Activated CD4-positive, alpha-beta T cell treated with anti-CD3 and anti-CD28 coated beads, Interleukin-2, amount 50 U/mL, for 1 hour (primary cell): ENCODE data around the gene PTPRO.

Experiments used
- DNase-seq: peaks from one replicate; pipeline ENCODE4 v3.0.0-alpha.2; 2020

Gene PTPRO

DNA sequence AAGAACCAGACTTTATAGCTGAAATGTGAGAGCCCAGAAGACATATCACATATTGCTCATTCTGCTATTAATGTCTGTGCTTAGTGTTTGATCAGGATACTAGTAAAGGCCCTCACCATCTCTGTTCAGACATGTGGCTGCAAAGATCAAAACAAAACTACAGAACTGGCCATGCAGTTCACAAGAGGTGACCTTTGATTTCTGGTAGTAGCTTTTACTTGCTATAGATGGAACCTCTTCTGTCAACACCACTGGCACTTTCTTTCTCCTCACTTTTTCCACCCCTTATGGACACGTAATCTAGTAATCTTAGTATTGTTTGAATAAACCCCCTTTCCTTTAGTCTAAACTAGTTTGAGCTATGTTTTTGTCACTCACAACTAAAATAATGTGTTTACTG is 252.0 kb downstream of the PTPRO start:
- no peak for DNase-seq

DNA sequence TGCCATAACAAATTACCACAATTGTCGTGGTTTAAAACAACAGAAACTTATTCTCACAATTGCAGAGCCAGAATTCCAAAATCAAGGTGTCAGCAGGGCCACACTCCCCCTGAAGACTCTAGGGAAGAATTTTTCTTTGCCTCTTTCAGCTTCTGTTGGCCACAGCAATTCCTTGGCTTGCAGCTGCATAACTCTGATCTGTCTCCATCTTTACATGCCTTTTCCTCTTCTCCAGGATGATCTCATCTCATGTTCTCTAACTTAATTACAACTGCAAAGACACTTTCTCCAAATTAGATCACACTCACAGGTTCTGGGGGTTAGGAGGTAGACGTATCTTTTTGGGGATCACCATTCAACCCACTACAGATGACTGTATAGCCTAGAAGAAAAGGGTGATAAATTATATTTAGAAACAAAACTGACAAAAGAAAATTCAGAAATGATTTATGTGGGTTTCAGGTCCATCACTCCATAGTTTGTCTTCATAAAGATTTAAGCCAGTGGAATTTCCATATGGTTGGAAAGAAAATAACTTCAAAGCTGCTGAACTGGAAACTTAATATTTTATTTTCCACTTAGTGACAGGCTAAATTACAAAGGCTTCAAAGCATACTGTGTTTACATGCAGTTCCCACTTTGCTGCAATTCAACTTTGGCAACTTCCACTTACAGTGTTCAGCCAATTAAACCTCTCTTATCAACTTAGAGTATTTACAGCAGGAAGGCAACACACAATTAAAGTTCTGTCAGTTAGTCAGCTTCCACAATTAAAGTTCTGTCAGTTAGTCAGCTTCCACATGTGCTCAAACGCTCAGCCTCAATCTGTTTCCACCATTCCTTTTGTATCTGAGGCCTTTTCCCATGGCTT is 253.6 kb downstream of the PTPRO start:
- DNase-seq, result no peak

DNA sequence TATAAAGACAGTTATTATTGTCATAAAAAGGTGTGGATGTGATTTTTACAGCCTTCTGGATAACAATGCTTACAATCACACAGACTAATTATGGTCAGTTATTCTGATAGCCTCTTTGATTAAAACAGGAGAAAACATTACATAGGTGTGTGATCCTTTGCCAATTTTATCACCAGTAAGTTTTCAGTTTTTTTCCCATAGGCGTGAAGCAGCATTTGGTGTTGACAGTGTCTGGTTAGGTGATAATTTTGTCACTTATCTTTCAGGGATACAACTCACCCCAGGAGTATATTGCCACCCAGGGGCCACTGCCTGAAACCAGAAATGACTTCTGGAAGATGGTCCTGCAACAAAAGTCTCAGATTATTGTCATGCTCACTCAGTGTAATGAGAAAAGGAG is 258.1 kb downstream of the PTPRO start:
- DNase-seq, result peak; percentile 30

DNA sequence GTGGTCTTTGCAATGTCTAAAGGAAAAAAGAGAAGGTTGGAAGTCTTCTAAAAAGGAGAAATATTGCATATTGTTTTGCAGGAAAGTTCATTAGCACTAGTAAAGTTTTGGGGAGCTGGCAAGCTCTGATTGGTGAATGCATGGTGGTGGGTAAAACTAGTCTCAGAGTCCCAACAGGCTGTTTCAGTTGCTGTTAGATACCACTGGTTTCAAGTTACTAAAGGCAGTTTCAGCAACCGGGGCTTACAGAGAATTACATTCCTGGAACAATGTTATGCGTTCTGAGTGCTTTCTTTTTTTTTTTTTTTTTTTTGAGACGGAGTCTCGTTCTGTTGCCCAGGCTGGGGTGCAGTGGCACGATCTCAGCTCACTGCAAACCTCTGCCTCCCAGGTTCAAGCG is 258.7 kb downstream of the PTPRO start:
- no peak for DNase-seq

DNA sequence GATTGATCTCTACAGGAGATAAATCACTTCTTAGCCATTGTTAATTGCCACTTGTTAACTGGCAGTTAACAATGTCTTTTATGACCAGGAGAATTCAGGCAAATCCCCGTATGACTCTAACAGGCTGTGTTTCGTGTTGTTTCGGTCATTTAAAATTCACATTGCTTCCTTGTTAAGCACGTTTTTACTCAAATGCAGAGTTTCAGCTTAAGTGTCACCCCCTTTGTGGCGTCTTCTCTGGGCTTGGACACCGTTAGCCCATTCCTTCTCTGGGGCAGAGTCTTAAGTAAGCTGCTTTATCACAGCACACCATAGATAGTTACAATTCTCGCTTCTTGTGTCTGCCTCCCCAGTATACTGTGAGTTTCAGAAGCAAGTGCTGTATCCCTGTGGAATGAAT is 261.5 kb downstream of the PTPRO start:
- no peak for DNase-seq

DNA sequence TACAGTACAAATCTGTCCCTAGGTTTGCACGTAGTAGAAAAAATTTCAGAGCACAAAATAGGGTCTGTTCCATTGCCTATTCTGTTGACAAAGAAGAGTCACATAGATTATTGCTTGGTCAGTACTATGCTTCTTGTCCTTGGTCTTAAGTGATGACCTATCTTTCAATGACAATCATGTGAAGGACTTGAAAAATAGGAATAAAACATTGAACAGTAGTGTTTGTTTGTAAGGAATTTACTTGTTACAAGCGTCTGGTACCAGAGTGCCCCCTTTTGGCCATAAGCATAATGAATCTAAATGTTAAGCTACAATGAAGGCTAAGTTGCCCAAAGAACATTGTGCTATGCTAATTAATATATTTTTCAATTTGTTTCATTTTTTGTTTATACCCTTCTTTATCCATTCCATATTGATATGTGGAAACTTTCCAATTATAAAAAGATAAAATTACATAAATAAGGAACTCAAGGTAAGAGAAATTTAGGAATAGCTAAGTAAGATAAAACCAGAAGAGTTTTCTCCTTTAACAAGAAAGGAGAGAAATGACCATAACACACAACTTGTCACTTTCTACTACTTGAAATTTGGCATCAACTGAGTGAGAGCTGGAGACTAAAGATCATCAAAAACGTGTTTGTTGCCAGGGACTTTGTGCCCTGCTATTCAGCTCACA is 262.2 kb downstream of the PTPRO start:
- peak; percentile 14 for DNase-seq

DNA sequence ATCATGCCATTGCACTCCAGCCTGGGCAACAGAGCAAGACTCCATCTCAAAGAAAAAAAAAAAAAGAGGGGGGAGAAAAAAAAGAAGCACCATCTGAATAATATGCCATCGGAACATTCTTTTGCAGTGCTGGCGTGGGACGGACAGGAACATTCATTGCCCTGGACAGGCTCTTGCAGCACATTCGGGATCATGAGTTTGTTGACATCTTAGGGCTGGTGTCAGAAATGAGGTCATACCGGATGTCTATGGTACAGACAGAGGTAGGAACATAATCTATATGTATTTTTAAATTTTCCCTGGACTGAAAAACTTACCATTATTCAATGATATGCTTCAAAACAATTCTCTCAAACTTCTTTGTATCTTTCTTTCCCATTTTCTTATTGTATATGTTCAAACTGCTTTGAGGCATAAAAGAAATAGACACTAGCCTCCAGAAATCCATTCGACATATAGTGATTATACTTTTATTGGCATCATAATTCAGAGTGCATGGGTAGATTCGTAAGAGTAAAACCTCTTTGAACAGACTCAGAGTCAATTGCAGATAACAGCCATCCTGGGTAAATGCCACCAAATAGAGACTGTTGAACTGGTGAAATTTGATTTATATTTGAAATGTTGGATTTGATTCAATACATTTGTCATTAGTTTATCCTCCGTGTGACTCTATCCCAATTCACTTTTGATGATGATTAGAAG is 267.2 kb downstream of the PTPRO start:
- no peak for DNase-seq

DNA sequence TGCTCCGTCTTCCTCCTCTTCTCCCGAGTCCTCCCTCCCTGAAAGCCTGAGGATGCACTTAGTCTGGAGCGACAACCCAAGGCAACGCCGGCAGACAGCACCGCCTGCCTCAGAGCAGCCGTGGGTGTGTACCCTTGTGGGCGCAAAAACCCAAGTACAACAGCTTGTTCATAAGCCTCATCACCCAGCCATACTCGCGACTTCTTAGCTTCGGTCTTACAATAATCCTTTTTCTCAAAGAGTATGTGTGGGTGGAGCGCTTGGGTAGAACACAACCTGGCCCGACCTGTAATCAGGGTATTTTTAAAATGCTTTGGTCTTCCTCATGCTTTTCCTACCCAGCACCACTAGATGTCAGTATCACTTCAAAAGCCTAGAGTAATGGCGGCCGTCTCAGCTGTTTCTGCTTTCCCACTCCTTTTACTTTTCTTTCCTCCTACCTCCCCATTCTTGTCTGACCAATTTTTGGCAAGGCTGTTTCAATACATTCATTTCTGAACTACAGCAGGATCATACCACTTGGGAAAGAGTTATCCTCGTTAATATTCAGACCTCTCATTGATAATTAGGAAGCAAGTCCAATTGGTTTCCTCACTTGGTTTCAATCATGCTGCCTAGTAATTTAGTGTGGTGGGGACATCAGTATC is 268.0 kb downstream of the PTPRO start:
- DNase-seq, result peak; percentile 18

DNA sequence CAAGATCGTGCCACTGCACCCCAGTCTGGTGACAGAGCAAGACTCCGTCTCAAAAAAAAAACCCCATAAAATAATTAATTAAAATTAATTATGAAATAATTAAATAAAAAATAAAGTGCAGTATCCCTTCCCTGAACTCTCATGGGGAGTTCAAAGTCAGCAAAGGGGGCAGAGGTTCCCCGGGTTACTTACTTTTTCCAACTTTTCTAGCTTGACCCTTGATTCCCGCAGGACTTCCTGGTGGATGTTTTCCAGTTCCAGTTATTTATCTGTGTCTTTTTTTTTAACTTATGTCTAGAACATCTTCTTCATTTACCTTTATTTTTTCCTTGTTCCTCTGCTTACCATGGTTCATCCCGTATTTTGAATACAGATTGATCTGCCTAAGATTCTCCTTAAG is 269.5 kb downstream of the PTPRO start:
- DNase-seq, result no peak

DNA sequence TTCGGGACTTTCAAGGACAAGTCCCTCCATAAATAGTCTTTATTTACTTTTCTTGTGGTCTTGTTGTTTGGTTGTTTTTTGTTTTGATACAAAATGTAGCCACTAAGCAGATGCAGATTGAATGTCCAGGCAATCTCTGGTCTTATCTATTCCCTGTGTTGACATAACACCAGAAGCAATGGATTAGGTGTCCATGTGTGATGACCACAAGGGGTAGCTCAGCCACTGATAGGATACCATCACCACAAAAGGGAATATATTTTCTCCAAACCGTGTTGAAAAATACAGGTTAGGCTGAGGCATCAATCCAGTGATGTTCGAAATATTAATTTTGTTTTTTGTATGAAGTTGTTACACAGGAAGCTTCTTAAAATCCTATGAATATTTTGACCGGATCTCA is 270.6 kb downstream of the PTPRO start:
- DNase-seq, result no peak

DNA sequence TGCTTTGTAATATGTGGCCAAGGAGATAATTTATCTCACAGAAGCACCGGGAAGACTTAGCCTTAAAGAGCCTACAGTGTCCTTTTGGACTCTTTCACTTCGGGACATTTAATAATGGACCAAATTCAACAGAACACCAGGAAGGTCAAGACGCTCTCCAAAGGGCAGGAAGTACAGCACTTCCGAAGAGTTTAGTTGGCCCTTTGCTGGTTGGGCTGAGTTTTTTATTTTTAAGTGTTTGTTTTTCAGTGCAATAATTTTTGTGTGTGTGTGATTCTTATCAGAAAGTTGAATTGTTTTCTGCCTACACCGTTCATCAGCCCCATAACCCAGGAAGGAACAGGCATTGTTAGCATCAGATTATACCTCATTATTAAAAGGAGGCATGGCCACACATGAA is 273.9 kb downstream of the PTPRO start:
- DNase-seq, result no peak

DNA sequence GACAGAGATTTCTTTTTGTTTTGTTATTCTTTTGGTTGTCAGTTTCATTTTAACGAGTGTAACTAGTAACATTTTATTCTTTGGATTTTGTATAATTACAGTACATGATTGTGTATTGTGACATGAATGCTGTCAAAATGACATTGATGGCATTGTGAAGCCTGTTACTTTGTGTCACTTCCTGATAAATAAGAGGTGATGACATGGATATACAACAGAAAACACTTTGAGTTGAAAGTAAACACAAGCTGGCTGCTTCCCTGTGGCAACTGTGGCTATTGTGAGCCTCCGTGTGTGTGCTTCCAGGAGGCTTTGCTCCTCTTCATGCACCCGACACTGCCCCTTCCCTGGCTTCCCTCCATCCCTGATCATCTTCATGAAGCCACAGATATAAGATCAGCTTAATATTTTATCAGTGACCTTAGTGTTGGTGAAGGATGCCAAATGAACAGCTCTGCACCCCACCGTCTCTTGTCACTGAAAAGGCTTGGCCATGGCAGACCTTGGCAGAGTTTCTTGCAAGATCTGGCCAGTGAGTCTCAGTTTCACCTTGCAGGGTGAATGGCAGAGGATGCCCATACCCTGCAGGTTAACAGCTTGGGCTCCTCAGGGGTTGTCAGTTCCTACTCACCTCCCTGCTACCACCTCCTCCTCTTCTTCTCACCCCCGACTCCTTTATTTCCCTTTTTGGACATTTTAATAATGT is 275.0 kb downstream of the PTPRO start:
- no peak for DNase-seq

DNA sequence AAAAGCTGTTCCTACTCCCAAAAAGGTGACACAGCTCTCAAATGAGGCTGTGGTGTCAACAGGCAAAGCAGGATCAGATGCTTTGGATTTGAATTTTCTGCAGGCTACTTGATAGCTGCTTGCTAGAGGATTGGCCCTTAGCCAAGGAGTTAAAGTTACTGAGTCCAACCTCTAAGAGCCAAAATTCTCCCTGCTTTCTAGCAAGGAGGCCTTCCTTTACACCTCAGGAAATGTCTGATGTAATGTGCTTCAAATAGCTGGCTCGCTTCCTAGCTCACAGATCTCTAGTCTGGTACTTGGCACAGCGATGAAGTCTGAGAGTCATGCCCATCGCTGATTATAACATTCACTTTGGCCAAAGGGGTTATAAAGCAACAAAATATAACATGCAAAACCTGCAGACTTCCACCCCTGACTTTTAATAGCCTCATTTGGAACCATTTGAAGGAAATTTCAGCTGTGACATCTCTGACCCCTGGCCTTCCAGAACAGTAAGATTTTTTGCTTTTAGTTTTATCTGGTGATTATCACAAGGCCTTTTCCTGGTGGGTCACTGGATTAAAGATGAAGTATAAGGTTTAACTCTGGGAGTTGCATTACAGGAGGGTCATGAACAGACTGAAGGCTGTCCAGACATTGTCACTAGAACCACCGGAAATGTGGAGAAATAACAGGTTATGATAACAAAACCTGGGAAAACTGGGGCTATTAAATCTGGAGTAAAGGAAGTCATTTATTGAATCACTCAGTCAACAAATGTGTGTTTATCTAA is 277.1 kb downstream of the PTPRO start:
- no peak for DNase-seq

DNA sequence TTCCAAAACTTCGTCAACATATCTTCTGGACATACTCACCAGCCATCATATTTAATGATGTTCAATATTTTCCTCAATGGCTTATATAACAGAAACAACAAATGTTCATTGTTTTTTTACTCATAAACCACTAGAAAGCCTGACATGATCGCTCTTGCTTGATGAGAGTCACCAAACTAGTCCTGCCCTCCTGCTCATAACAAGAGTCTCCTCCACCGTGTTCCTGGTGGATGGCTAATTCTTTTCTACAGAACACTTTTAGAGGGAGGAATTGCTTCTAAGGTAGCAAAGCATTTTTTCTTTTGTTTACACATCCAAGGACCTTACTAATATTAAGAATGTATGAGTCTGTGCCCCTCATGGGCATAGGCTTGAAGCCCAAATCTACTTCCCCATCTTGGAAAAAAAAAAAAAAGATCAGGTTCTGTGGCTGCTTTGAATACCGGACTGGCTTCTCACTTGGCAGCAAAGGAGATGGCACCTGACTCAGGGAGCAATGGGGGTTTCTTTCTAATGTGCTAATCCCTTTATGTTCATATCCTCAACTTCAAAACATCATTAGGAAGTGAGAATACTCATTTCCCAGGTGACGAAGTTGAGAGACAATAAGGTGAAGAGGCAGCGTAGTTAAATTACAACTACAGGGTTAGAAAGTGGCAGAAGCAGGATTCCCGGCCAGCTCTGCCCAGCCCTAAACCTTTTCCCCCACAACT is 278.1 kb downstream of the PTPRO start:
- no peak for DNase-seq

DNA sequence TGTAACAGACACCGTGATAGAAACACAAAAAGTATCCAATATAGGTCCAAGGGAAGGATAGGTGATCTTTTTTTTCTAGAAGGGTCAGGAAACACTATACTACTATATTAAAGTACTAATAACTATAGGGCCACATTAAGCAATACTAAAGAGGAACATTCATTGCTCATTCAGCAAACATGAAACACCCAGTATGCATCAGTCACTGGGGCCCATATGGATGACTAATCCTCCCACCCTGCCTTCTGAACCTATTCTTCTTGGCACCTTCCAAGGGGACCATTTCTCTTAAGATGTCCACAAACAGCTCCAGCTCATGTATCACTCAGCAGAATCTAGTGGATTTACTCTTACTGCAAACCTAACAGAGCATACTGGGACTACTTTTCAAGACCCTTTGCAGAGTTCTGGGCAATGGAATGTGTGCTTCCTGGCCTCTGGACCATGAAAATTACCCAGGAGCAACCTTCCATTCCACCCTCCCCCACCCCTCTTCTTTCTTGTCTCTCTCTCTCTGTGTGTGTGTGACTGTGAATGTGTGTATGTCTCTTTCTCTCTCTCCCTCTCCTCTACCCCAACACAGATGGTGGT is 279.0 kb downstream of the PTPRO start:
- DNase-seq, result no peak

DNA sequence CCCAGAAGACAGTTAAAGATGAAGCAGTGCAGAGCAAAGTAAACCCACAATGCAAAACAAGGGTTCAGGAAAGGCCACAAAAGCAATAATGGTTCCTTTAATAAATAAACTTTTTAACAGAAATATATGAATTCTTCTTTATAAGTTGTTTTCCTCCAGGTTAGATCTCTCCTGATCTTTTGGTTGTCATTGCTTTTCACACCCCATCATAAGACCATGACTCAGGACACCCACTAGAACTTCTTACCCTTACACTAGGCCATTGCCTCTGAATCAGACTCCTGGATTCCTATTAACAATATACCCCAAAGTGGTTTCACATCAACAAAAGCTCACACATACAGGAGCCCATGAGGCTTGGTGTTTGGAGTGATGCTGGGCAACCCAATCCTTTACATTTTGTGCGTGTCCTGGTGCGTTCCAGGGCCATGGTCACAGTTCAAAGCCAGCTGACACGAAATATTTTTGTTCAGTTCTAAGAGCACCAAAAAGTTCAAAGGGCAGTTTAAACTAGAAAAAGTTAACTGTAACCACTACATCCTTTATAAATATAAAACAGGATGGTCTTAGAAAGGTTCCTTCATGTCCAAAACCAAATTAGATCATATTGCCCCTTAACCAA is 279.9 kb downstream of the PTPRO start:
- no peak for DNase-seq

DNA sequence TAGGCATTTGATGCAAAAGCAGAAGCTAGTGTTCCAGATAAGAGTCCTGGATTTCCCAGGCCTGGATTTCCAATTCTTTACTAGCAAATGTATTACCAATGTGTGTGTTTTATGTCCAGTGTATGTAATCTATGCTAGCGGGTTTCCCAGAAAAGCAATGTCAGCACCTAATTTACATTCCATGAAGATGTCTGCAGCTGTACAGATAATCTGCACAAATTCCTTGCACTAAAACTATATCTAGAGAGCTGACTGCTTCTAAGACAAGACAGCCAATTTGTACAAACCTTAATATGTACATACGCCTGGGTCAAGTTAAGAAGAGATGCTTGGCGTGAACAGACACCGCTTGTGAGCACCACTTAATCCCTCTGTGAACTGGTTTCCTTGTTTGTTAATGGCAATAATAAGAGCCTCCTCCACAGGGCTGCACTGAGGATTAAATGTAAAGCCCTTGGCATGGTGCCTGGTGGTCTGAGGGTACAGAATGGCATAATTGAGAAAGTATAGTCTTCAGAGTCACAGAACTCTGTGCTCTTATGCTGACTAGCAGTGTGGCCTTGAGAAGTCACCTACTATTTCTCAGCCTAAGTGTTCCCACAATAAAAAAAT is 281.3 kb downstream of the PTPRO start:
- no peak for DNase-seq

DNA sequence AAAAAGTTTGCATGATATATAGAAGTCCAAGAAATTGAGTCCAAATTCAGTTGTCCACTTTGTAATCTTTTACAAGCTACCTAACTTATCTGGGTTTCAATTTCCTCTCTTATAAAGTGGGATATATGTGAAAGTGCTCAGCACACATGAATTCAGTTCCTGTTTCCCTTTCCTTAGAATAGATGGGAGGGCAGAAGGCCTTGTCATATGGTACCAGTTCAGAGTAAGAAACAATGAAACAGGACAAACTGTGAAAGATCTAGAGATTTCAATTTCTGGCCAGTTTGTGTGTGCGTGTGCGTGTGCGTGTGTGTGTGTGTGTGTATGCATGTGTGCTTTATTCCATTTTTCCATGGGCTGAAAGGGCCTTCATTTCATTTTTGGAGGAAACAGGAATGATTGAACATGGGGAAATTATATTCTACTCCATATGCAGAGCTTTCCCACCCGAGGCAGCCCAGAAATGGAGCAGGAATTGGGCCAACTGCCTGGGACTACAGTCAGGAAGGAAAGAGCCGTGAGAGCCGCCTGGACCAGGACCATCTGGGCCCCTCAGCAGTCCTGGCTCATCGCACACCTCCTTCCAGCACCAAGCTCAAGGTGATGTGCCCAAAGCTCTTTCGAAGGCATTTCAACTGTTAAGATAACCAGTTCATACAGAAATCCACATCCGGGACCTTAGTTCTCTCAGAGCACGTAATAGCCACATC is 283.7 kb downstream of the PTPRO start:
- DNase-seq, result no peak

DNA sequence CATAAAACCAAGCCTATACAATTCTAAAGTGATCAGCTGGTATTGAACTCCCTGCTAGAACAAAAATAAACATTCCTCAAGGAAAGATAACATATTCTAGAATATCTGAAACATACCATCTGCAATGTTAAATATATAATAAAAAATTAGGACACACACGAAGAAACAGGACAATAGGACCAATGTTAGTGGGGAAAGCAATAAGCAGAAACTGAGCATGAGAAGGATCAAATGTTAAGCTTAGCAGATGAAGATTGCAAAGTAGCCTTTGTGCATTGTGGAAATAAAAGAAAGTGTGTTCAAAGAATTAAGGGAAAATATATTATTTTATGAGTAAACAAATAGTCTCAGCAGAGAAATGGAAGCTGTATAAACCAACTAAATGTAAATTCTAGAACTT is 286.1 kb downstream of the PTPRO start:
- no peak for DNase-seq
